ENCODE data around the gene STARD3. TPM values are rescaled to one million over a fixed set of nuclear protein-coding genes. Genes with fewer than 3 reads are reported as not detected.
A peak's percentile ranks its signal among the peaks of the same experiment; 100 is the strongest.

Gene STARD3
- total and polyA plus RNA-seq, 12 donors, result 14.2 to 46.1 (median 19.9) TPM

DNA sequence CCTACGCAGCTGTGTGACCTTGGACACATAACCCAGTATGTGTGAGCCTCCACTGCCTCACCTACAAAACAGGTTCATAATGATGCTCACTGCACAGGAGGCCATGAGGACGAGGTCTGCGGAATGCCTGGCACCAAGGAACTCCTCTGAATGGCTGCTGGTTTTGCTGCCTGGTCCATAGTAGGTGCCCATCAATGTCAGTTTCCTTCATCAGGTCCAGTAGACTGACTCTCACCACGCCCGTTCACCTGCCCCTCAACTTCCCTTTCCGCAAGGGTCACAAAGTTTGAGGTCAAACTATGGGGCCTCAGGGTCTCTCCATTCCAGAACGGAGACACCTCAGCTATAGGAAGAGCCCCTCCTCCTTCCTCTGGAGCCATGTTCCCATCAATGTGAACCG is 40.1 kb downstream of the STARD3 start:
- H3K9me3 ChIP-seq, result no peaks in the 10 kb centered on the region
- no peak overlapping the region for H3K4me3 ChIP-seq
- TF ChIP-seq, protein P1, sequence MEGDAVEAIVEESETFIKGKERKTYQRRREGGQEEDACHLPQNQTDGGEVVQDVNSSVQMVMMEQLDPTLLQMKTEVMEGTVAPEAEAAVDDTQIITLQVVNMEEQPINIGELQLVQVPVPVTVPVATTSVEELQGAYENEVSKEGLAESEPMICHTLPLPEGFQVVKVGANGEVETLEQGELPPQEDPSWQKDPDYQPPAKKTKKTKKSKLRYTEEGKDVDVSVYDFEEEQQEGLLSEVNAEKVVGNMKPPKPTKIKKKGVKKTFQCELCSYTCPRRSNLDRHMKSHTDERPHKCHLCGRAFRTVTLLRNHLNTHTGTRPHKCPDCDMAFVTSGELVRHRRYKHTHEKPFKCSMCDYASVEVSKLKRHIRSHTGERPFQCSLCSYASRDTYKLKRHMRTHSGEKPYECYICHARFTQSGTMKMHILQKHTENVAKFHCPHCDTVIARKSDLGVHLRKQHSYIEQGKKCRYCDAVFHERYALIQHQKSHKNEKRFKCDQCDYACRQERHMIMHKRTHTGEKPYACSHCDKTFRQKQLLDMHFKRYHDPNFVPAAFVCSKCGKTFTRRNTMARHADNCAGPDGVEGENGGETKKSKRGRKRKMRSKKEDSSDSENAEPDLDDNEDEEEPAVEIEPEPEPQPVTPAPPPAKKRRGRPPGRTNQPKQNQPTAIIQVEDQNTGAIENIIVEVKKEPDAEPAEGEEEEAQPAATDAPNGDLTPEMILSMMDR (IDR thresholded peaks at IDR 0.05), result no peak
- peaks cover 0 to 23% (median 0%) of the 10 kb centered on the region in 9 donors for H3K36me3 ChIP-seq
- intact Hi-C loops (cut with DNase I), result loop anchor here in 1 of 10 donors (10.0 kb wide), 1 partner anchor 52 kb away; the partner anchor contains the start of gene PPP1R1B
- H3K4me1 ChIP-seq, result peaks cover 39 to 77% (median 60%) of the 10 kb centered on the region in 9 donors
- ATAC-seq (no peak), DNase-seq (no peak)
- 50 to 66% methylated on average over 8 of the region's 8 CpGs for WGBS, 2 donors
- no peaks in the 10 kb centered on the region for H3K27me3 ChIP-seq
- peak overlapping the region; percentile 61 to 95 (median 88) for H3K27ac ChIP-seq

DNA sequence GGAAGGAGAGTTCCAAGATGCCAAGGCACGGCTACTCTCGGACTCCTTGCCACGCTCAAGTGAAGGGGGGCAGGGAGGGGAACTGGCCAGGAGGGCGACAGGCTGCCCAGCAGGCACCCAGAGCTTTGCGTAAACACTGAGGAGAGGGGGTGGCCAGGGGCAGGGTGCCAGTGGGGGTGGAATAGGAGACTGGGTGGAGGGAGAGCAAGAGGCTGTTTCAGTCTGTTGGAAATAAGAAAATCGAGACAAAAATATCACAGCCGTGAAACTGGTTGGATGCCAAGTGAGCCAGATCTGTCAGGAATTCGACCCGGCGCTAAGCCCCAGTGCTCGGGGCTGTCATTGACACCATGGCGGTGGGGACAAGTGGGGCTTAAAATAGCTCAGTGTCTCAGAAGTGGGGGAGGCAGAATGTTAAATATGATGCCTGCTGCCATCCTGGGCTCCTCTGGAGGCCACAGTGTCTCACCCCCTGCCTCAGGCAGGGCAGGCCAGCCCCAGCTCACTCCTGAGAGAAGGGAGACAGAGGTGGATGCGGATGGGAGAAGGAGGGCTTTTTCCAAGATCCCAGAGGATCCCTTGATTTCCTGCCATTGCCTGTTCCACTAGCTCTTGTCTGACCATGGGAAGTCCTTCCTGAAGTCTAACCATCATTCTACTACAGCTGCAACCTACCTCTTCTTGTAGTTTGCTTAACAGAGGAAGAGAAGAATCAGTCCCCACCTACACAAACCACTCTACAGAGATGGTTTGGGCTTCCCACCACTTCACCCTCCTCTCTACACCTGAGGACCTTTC is 40.8 kb downstream of the STARD3 start:
- H3K36me3 ChIP-seq, result peaks cover 0 to 23% (median 0%) of the 10 kb centered on the region in 9 donors
- H3K27me3 ChIP-seq, result no peaks in the 10 kb centered on the region
- DNase-seq (peak; percentile 80 to 82), ATAC-seq (peak; percentile 60 to 84 (median 78))
- intact Hi-C loops (cut with DNase I), result loop anchor here in 1 of 10 donors (10.0 kb wide), 1 partner anchor 53 kb away; the partner anchor contains the start of gene PPP1R1B
- peak overlapping the region; percentile 61 to 95 (median 89) for H3K27ac ChIP-seq
- H3K9me3 ChIP-seq, result no peaks in the 10 kb centered on the region
- peaks cover 36 to 71% (median 56%) of the 10 kb centered on the region in 9 donors for H3K4me1 ChIP-seq
- TF ChIP-seq, protein P1 (IDR thresholded peaks at IDR 0.05), result no peak
- 40 to 50% methylated on average over 13 of the region's 13 CpGs for WGBS, 2 donors
- no peak overlapping the region for H3K4me3 ChIP-seq

DNA sequence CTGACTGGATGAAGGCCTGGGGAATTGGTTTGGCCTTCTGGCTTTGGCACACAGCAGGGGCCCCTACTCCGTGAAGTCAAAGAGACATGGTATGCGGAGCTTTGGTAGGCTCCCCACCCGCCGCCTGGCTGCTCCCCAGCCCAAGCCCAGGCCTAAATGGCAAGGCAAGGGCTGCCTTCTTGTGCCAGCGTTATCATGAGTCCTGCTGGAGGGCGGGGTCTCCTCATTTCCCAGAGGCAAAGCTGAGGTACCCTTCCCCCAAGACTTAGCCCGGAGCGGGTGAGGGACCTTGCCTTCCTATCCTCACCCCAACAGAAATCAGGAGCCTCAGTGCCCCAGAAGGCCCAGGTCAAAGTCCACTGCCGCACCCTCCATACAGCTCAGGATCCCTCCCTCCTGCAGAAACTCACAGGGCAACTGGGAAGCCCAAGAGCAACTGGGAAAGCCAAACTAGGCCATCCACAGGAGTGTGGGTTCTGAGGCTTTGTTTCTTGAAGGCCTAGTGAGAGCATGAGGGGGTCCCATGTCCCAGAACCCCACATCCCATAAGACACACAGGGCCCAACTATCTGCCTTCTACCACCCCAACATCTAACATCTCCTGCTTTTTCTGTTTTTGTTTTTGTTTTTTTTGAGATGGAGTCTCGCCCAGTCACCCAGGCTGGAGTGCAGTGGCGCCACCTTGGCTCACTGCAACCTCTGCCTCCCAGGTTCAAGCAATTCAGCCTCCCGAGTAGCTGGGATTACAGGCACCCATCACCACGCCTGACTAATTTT is 41.6 kb downstream of the STARD3 start:
- DNase-seq (no peak), ATAC-seq (peak in 1 of 8 donors; percentile 0)
- TF ChIP-seq, protein P1 (IDR thresholded peaks at IDR 0.05), result no peak
- Histone ChIP-seq H3K27me3 (no peaks in the 10 kb centered on the region), H3K4me1 (peaks cover 36 to 67% (median 56%) of the 10 kb centered on the region in 9 donors), H3K36me3 (peaks cover 0 to 29% (median 0%) of the 10 kb centered on the region in 9 donors), H3K9me3 (no peaks in the 10 kb centered on the region), H3K4me3 (no peak overlapping the region), H3K27ac (peak overlapping the region; percentile 61 to 95 (median 89))
- intact Hi-C loops (cut with DNase I), result loop anchor here in 1 of 10 donors (10.0 kb wide), 1 partner anchor 54 kb away; the partner anchor contains the start of gene PPP1R1B
- WGBS, 2 donors, result 69 to 79% methylated on average over 13 of the region's 13 CpGs

Measured in heart right ventricle (tissue), 16 donors.